HG03108 (cell line): ENCODE data around the gene CENPN.

Source experiments
- ATAC-seq: cut with Tn5 transposase; IDR thresholded peaks from one replicate; pipeline ENCODE4 v1.9.1; 2021; ENCODE audit warnings: moderate library complexity; ENCODE audit not compliant: unreplicated experiment

Gene CENPN

DNA sequence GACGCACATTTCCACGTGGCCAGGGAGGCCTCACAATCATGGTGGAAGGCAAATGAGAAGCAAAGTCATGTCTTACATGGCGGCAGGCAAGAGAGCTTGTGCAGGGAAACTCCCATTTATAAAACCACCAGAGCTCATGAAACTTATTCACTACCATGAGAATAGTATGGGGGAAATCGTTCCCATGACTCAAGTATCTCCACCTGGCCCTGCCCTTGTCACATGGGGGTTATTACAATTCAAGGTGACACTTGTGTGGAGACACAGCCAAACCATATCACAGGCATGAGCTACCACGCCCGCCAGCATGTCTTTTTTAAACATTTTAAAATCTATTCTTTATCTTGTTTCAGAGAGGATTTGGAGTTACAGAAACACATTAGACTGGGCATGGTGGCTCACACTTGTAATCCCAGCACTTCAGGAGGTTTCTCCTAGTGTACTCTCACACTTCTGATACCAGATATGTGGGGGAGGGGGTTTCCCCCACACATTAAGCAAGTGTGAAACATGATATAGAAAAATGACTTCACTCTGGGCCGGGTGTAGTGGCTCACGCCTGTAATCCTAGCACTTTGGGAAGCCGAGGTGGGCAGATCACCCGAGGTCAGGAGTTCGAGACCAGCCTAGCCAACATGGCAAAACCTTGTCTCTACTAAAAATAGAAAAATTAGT lies 23.1 kb downstream of the CENPN start:
- no peak for ATAC-seq

DNA sequence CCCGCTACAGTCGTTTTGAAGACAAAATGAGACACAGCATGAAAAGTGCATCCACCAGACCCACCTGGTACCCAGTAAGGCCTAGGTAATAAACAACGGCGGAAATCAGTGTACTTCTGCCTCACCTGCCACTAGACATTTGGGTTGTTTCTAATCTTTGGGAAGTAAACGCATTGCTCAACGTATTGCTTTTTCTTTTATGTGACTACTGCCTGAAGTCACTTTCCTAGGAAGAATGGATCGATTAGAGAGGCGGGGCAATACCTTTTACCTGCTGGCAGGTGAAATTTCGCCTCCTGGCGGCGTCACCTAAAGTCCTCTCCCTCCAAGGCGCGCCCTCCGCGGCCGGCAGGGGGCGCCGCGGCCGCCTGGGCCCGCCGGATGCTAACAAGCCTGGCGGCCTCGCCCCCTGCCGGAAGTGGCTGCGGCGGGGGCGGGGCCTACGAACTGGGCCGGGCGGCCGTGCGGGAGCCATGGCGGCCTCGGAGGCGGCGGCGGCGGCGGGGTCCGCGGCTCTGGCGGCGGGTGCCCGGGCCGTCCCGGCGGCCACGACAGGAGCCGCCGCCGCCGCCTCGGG lies 28.5 kb downstream of the CENPN start, which contains the start of gene ATMIN:
ATMIN (plus strand) TSS at position 445 of the 577 bp plus-strand sequence; CDS start at position 474, 29 bp downstream.
- peak; percentile 91 for ATAC-seq

DNA sequence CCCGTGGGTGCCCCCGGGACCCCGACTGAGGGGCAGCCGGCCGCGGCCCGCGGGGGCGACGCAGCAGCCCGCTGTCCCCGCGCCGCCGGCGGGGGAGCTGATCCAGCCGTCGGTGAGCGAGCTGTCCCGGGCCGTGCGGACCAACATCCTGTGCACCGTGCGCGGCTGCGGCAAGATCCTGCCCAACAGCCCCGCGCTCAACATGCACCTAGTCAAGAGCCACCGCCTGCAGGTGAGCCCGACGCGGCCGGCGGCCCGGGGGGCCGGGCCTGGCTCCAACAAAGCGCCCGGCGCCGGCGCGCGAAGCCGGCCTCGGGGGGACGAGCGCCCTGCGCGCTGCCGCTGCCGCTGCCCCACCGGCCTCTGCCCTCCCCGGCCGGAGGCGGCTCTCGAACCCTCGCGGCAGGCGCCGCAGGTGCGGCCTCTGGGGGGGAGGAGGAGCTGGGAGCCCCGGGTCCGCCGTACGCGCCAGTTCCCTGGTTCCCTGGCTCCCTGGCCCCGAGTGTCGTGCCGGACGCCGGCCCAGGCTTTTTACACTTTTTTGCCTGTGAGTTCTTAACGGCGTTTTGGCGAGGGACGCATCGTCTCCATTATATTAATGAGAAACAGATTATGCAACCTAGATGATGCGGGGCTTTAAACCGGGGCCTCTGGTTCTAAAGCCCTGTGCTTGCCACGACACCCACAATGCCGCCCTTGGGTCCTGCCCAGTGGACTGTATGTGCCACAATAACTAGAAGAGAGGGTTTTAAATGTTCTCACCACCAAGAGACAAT lies 29.1 kb downstream of the CENPN start:
- peak; percentile 36 for ATAC-seq

DNA sequence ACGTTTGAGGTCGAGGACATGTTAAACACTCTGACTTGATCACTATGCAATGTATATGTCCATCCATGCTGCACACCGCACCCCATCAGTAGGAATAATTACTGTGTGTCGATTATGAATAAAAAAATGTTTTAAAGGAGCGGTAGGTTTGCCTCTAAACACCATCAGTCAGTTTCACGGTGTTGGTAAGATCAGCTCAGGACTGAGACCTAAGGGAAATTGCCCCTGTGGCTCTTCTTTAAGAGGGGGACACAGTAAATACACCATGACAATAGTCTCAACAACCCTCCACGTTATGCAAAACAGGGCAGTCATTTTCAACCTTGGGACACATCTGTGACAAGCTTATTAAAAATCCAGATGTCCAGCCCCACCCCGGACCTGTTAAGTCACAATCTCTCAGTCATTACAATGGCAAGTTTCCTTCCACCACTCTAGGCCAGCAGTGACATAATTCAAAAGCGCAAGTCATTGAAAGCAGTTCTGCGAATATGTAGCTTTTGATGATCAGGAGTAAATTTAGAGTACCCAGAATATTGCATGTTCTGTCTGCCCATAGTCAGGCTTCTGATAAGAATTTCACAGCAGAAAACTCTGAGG lies 29.8 kb downstream of the CENPN start:
- no peak for ATAC-seq

DNA sequence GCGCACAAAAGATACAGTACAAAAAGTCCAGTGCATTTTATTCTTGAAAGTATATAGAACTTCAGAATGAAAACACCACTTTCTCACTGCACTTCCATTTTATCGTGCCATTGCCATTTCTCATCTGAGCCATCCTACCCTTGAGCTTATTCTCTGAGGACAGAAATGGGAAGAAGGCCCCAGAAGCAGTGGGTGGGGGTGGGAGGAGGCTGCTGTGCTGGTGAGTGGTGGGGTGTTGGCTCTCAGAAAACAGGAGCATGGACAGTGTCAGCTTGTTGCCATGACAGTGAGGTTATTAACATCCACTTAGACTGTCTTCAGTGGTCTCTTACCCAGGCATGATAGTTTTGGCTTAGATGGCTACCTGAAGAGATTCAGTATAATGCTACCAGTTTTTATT lies 33.1 kb downstream of the CENPN start:
- ATAC-seq = no peak

DNA sequence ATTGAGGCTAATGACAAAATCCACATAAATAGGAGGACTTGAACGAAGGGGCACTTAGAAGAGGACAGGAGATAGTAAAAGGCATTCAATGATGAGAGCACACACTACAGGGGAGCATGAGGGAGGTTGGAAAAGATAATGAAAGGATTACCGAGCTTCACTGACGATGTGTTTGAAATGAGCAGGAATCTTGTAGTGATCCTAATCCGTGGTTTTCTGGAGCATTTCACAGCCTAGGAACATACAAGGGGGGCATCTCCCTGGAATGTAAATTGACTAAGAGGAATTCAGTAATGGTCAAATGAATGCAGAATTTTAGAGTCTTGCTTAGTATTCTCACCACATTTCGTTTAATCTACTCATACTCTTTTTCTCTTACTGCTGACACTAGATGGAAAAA lies 33.8 kb downstream of the CENPN start:
- ATAC-seq = no peak

DNA sequence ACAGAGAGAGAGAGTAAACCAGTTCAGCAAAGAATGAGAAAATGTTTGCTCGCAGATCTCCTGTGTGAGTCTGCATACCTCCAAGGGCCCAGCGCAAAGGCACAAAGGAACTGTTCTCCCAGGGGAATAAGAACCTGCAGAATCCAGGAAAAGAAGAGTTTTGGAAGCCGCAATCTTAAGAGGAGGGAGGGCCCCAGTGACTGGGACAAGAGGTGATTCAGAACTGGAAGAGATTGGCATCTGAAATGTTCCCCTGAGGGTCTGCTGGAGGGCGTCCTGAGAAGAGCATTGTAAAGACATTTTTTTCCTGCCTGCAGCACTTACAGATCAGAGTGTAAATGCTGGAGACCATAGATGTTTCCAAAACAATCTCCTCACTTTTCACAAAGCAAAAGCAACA lies 34.7 kb downstream of the CENPN start:
- ATAC-seq = no peak

DNA sequence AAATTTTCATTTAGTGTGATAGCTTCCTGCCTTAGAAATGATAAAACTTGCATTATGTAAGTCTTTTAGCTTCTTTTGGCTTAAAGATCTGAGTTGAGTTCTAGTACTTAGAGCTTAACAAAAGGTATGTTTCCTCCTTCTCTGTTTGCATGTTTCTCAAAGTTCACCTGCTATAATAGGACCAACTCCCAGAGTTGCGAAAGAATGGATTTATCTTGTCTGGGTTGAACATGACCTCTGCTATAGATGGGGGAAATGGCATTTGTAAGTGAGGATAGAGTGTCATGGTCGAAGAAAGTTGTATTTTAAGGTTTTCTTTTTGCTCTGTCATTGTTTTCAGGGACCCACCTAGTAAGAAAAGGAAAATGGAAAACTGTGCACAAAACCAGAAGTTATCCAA lies 35.8 kb downstream of the CENPN start:
- no peak for ATAC-seq

DNA sequence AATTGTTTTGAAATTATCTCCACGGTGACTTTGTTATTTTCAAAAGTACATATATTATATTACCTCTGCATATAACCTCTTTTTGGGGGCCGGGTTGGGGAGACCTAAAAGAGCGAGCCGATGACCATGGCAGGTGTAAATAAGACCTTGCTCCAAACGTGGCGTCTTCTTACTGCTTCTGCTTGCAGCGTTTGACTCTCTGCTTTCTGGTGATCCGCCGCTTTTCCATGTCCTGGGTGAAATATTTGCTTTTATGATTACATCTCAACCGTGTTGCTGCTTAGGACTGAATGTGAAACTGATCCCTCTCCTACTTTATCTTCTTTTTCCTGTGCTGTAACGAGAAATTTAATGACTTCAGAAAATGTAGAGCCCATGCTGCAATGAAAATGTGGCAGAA lies 46.7 kb downstream of the CENPN start:
- no peak for ATAC-seq

DNA sequence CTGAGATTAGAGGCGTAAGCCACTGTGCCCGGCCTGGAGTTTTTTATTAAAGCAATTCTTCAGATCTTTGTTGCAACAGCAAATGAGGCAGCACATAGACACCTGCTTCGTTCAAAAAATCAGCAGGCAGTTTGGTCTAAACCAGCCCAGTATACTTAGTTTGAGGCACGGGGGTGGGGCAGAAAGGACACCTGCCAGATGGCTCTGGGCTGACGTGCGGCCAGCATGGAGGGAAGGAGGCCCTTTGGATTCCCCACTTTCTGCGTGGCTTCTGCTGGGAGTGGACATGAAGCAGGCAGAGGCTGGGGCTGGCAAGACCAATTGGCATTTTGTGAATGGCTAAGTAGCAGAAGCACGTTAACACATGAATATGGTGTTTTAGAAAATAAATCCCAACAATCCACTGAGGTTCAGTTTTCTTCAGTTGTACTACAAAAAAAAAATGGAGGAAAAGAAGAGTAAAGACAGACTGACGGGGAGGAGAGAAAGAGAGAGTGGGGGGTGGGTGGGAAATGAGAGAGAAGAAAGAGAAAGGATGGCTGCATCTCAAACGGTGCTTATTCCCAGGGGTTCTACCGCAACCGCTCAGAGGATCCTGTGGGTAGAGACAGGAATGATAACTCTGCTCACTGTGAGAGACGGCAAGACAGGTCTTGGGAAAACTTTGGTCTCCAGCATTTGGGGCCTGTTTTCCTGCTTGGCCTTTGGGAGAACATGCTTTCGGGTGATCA lies 53.7 kb downstream of the CENPN start:
- no peak for ATAC-seq

DNA sequence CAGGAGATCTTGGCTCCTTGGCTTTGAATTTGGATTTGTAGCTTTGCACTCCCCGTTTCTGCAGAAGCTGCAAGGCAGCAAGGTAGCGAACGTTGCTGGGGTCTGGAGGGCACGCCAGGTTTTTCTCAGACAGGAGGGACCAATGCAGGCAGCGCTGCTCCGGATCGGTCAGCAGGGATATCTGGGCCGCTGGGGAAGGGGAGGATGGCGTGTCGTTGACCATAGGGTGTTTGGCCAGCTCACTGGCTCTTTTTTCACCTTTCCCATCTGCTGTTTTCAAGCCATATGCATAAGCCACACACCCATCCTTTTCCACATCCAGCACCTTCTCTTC lies 54.3 kb downstream of the CENPN start:
- no peak for ATAC-seq

DNA sequence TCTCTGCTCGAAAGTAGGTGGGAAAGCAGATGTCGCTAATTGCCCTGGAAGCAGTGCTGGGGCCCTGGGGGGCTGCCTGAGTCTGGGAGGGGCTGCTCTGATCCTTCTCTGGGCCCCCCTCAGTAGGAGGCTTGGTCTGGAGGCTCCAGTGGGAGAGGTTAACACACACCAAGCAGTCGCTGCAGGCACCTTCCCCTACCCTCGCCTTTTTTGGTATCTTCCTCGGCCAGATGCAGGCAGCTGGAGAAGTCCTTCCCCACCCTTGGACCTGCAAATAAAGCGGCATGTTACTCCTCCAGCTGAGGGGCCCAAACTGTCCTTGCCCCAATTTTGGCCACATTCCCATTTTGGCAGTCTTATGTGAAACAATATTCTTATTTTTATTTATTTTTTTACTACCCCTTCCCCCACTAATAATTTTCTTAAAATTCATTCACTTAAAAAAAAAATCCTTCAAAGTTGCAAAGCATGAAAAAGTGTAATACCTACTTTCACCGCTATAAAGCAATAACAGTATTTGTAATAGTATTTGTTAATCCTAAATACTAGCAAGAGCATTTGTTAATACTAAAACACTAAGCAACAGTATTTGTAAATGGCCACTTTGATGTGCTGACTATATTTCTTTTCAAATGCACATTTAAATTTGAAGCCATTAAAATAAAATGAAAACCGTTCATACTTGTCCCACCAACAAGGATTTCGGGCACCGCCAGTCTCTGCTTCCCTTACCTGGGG lies 55.0 kb downstream of the CENPN start:
- no peak for ATAC-seq

DNA sequence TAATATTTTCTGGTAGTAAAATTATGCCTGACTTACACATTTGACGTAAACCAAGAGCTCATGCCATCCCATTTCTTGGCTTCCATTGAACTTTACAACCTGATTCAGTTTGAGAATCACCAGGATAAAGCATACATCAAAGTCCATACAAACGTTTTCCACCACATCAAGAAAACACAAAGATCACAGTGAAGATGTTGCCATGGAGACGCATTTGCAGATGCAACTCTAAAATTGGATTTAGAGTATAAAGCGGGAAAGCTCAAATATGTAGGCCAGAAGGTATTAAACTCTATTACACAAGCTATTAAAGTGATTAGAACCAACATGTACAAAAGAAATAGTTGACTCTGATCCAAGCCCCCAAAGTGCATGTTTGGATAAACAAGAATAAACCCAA lies 59.7 kb downstream of the CENPN start:
- ATAC-seq = no peak

DNA sequence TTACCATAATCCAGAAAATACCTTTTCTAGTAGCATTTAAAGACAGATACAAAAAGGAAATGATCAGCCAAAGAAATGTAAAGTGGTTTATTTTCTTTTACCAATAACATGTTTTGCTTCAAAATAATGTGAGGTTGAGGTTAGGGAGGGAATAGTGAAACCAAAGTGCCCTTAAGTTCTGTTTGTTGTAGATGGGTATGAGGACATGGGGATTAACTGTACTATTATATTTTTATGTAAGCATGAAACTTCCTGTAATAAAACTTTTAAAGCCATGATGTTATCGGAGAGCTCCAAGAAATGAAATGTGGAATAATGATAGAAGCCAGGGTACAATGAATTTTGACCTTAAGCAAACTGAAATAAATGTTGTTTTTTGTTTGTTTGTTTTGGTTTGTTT lies 60.2 kb downstream of the CENPN start:
- no peak for ATAC-seq

DNA sequence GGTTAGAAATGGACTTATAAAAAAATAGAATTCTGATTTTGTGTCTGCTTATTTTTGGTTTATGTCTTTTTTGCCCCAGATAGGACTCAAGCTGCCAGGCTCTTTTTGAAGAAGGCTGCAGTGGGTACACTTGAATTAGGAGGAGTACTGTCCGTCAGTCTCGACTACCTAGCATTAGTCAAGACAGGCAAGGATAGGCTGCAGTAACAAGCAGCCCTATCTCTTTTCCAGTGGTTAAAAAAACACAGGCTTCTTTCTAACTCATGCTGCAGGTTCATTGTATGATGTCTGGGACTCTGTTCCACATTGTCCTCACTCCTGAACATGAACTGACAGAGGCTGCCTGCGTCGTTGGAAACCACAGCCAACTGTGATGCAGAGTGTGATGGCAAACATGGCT lies 62.0 kb downstream of the CENPN start:
- no peak for ATAC-seq

DNA sequence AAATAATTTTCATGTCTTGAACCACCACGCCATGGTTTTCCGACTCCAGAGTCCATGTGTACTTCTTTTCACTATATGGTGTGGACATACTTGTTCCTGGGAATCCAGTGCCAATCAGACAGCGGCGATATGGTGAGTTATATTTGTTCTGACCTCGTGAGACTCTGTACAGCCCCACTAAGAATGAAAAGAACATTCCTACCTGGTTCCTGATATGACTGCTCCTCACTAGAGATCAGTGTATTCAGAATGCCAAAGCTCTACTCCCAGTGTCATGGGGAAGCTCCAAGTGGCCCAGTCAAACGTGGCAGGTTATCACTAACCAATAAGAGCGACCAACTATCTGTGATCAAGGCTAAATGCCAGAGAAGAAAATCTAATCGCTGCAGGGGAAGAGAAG lies 64.0 kb downstream of the CENPN start:
- no peak for ATAC-seq

DNA sequence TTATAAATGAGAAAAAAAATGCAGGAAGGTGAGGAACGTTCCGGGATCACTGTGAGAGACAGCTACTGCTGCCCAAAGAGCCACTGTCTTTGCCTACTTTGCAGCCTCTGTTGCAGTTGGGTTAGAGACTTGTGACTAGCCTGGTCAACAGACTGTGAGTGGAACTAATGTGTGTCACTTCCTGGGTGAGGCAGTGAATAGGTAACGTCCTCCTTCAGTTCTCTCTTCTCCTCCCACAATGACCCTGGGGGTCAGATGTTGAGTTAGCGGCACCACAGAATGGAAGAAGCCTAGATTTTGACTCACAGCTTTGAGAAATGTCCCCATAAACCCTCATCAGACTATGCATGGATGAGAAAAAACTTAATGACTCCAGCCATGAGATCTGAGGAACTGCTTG lies 64.8 kb downstream of the CENPN start:
- no peak for ATAC-seq

DNA sequence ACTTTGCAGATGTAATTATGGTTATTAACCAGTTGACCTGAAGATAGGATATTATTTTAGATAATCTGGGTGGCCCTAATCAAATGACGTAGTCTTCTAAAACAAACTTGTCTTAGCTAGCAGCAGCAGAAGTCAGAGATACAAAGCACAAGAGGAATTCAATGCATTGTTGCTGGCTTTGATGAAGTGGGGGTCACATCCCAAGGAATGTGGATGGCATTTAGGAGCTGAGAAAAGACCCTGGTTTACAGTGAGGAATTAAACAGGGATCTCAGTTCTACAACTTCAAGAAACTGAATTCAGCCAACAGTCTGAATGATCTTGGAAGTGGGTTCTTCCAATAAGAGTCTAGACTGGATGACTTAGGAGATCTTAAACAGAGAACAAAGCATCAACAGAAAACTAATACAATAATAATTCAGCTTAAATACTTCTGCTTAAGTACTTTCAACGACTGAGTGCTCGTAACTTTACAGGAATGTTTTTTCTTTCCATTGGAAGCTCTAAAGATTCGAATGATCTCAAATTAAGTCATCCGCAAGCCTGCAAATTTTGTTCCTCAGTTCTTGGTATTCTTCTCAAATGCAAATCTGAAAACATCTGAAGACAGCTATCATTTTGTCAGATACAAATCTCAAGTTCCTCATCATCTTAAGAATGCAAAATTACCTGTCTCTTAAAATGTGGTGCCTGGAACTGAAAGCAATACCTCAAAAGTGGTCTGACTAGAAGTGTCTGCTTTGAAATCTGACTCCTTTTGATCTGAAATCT lies 66.7 kb downstream of the CENPN start:
- no peak for ATAC-seq

DNA sequence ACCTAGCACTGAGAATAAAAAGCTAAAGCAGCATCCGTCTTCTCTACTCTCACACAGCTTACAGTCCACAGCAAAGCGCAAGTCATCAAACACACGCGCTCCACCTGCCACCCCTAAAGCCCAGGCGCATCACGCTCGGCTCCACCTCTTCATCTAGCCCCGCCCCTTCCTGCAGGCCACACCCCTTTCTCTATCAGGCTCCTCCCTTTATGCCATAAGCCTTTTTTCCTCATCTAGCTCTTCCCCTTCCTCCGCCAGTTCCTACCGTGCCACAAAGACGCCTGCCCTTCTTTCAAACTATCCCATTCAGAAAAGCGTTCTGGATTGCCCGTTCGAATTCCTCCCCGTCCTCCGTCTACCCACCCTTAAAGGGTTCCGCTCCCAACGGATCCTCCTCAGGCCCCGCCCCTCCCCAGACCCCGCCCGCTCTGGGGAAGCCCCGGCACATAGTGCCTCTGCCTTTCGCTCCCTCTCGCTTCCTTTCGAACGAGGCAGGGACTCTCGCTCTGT lies 69.6 kb downstream of the CENPN start:
- ATAC-seq = peak; percentile 71
